ENCODE measurements around the gene ANK3. TPM values are rescaled to one million over a fixed set of nuclear protein-coding genes. Genes with fewer than 3 reads are reported as not detected.

Gene ANK3
- polyA plus RNA-seq, 1 donor (not counting 4 experiments of a cell fraction or from before 2014, with no cell fraction given) = 8.3 TPM

- Histone ChIP-seq H3K4me1 (ENCODE audit: control insufficient read depth, extremely low read depth, insufficient read depth, low read length) (peaks cover 7% of the 10 kb centered on the region), H3K9me3 (ENCODE audit: control insufficient read depth, low read depth, low read length) (no peaks in the 10 kb centered on the region), H4K20me1 (ENCODE audit: control insufficient read depth, extremely low read depth, insufficient read depth, low read length) (no peaks in the 10 kb centered on the region), H3K27ac (ENCODE audit: control insufficient read depth, insufficient read depth, low read length) (no peak overlapping the region), H3K4me3 (ENCODE audit: control insufficient read depth in 2 of 3, extremely low read depth in 1 of 3, insufficient read depth in 2 of 3, low read depth in 1 of 3, low read length in 3 of 3) (no peak overlapping the region), H3K27me3 (ENCODE audit: control insufficient read depth, extremely low read depth, insufficient read depth, low read length) (no peaks in the 10 kb centered on the region), H3K4me2 (ENCODE audit: control insufficient read depth, extremely low read depth, insufficient read depth, low read depth, low read length) (no peak overlapping the region), H3K9ac (ENCODE audit: control insufficient read depth, extremely low read depth, insufficient read depth, low read length) (no peak overlapping the region), H3K36me3 (ENCODE audit: control insufficient read depth in 2 of 2, extremely low read depth in 1 of 2, insufficient read depth in 2 of 2, low read length in 2 of 2) (no peaks in the 10 kb centered on the region), H2AFZ (ENCODE audit: control insufficient read depth, low read length) (no peak overlapping the region), H3K9me1 (ENCODE audit: control insufficient read depth, extremely low read depth, insufficient read depth, low read length) (no peaks in the 10 kb centered on the region), H3K79me2 (ENCODE audit: control insufficient read depth, insufficient read depth, low read length) (no peaks in the 10 kb centered on the region)
- no peak for FAIRE-seq
- dilution Hi-C loops (cut with MboI; ENCODE audit: extremely low pct_ligation_motif_present, low sequenced_read_pairs) = no loop called here
- DNase-seq (ENCODE audit: low read depth, low spot score) = no peak
- TF ChIP-seq EZH2 (IDR thresholded peaks at IDR 0.05; ENCODE audit: low read length) = no peak
- no peak for TF ChIP-seq CTCF (optimal IDR thresholded peaks at IDR 0.05 in 1 of 3, IDR thresholded peaks at IDR 0.05 in 1 of 3, conservative IDR thresholded peaks at IDR 0.05 in 1 of 3; ENCODE audit: extremely low read depth in 1 of 3, insufficient read depth in 2 of 3, low read length in 3 of 3)
These were observed 245.6 kb downstream of the ANK3 start for GRCh38 chr10:60144099-60144498.

- dilution Hi-C loops (cut with MboI; ENCODE audit: extremely low pct_ligation_motif_present, low sequenced_read_pairs) = no loop called here
These were observed 246.9 kb downstream of the ANK3 start for GRCh38 chr10:60142736-60143135.

More at GRCh38 chr10:60142736-60143135, 246.9 kb downstream of the ANK3 start:
- Histone ChIP-seq H3K27ac (ENCODE audit: control insufficient read depth, insufficient read depth, low read length) (no peak overlapping the region), H3K9ac (ENCODE audit: control insufficient read depth, extremely low read depth, insufficient read depth, low read length) (no peak overlapping the region), H3K9me3 (ENCODE audit: control insufficient read depth, low read depth, low read length) (no peaks in the 10 kb centered on the region), H3K4me3 (ENCODE audit: control insufficient read depth in 2 of 3, extremely low read depth in 1 of 3, insufficient read depth in 2 of 3, low read depth in 1 of 3, low read length in 3 of 3) (no peak overlapping the region), H3K9me1 (ENCODE audit: control insufficient read depth, extremely low read depth, insufficient read depth, low read length) (no peaks in the 10 kb centered on the region), H3K27me3 (ENCODE audit: control insufficient read depth, extremely low read depth, insufficient read depth, low read length) (no peaks in the 10 kb centered on the region), H3K79me2 (ENCODE audit: control insufficient read depth, insufficient read depth, low read length) (no peaks in the 10 kb centered on the region), H4K20me1 (ENCODE audit: control insufficient read depth, extremely low read depth, insufficient read depth, low read length) (no peaks in the 10 kb centered on the region), H3K36me3 (ENCODE audit: control insufficient read depth in 2 of 2, extremely low read depth in 1 of 2, insufficient read depth in 2 of 2, low read length in 2 of 2) (no peaks in the 10 kb centered on the region), H3K4me1 (ENCODE audit: control insufficient read depth, extremely low read depth, insufficient read depth, low read length) (peaks cover 7% of the 10 kb centered on the region), H3K4me2 (ENCODE audit: control insufficient read depth, extremely low read depth, insufficient read depth, low read depth, low read length) (no peak overlapping the region), H2AFZ (ENCODE audit: control insufficient read depth, low read length) (no peak overlapping the region)
- FAIRE-seq (no peak), DNase-seq (ENCODE audit: low read depth, low spot score) (no peak)
- TF ChIP-seq CTCF (optimal IDR thresholded peaks at IDR 0.05 in 1 of 3, IDR thresholded peaks at IDR 0.05 in 1 of 3, conservative IDR thresholded peaks at IDR 0.05 in 1 of 3; ENCODE audit: extremely low read depth in 1 of 3, insufficient read depth in 2 of 3, low read length in 3 of 3) (no peak), EZH2 (IDR thresholded peaks at IDR 0.05; ENCODE audit: low read length) (no peak)

Data from keratinocyte (primary cell).